ENCODE results near the gene EPG5. TPM values are rescaled to one million over a fixed set of nuclear protein-coding genes. Genes with fewer than 3 reads are reported as not detected.

EPG5 gene
- total RNA-seq, 1 experiment from 2014 or later, result 16.7 TPM

- H3K36me3 ChIP-seq (ENCODE audit: insufficient read depth, low read length, poor library complexity, severe bottlenecking), result peaks cover 8% of the 10 kb centered on the region
- H3K9me3 ChIP-seq (ENCODE audit: low read depth, low read length, poor library complexity, severe bottlenecking), result no peaks in the 10 kb centered on the region
- BruUV-seq (replicated peaks), result no TSS peak
- ChIA-PET POLR2A (ENCODE audit: low non-redundant PET) (no interaction called here), CTCF (no interaction called here)
- intact Hi-C loops (cut with micrococcal nuclease; ENCODE audit: unreplicated experiment), result loop anchor here (10.0 kb wide), 1 partner anchor 225 kb away; no protein-coding TSS in a partner anchor
- H3K4me3 ChIP-seq (ENCODE audit: low read depth, low read length, poor library complexity, severe bottlenecking), result no peak overlapping the region
- no peaks in the 10 kb centered on the region for H3K4me1 ChIP-seq (ENCODE audit: insufficient read depth, low read length, poor library complexity, severe bottlenecking)
- H3K27ac ChIP-seq (ENCODE audit: low read depth, low read length, poor library complexity, severe bottlenecking), result no peak overlapping the region
- TF ChIP-seq EZH2 (IDR thresholded peaks at IDR 0.05; ENCODE audit: borderline replicate concordance, low read depth, low read length, poor library complexity, severe bottlenecking), result no peak
- no peak for TF ChIP-seq CTCF (conservative IDR thresholded peaks at IDR 0.05; ENCODE audit: low read depth, low read length)
- no peaks in the 10 kb centered on the region for H3K27me3 ChIP-seq (replicated peaks; ENCODE audit: insufficient read depth, low read depth, low read length, poor library complexity)
- DNase-seq (ENCODE audit: low spot score), result no peak
Measured at GRCh38 chr18:45889419-45890064, 77.6 kb downstream of the EPG5 start.

GRCh38 chr18:45887585-45887984 lies 79.5 kb downstream of the EPG5 start:
- no peaks in the 10 kb centered on the region for H3K27me3 ChIP-seq (replicated peaks; ENCODE audit: insufficient read depth, low read depth, low read length, poor library complexity)
- TF ChIP-seq EZH2 (IDR thresholded peaks at IDR 0.05; ENCODE audit: borderline replicate concordance, low read depth, low read length, poor library complexity, severe bottlenecking) (no peak), CTCF (conservative IDR thresholded peaks at IDR 0.05; ENCODE audit: low read depth, low read length) (no peak)
- peaks cover 8% of the 10 kb centered on the region for H3K36me3 ChIP-seq (ENCODE audit: insufficient read depth, low read length, poor library complexity, severe bottlenecking)
- CTCF ChIA-PET, result no interaction called here
- POLR2A ChIA-PET (ENCODE audit: low non-redundant PET), result no interaction called here
- no peak overlapping the region for H3K4me3 ChIP-seq (ENCODE audit: low read depth, low read length, poor library complexity, severe bottlenecking)
- no peak for DNase-seq (ENCODE audit: low spot score)
- intact Hi-C loops (cut with micrococcal nuclease; ENCODE audit: unreplicated experiment), result loop anchor here (10.0 kb wide), 1 partner anchor 223 kb away; no protein-coding TSS in a partner anchor
- no peak overlapping the region for H3K27ac ChIP-seq (ENCODE audit: low read depth, low read length, poor library complexity, severe bottlenecking)
- H3K9me3 ChIP-seq (ENCODE audit: low read depth, low read length, poor library complexity, severe bottlenecking), result no peaks in the 10 kb centered on the region
- H3K4me1 ChIP-seq (ENCODE audit: insufficient read depth, low read length, poor library complexity, severe bottlenecking), result no peaks in the 10 kb centered on the region
- no TSS peak for BruUV-seq (replicated peaks)

GRCh38 chr18:45880876-45881558 lies 86.1 kb downstream of the EPG5 start:
- H3K27me3 ChIP-seq (replicated peaks; ENCODE audit: insufficient read depth, low read depth, low read length, poor library complexity), result no peaks in the 10 kb centered on the region
- no peak for DNase-seq (ENCODE audit: low spot score)

More at GRCh38 chr18:45880876-45881558, 86.1 kb downstream of the EPG5 start:
- Histone ChIP-seq H3K4me1 (ENCODE audit: insufficient read depth, low read length, poor library complexity, severe bottlenecking) (no peaks in the 10 kb centered on the region), H3K36me3 (ENCODE audit: insufficient read depth, low read length, poor library complexity, severe bottlenecking) (peaks cover 6% of the 10 kb centered on the region), H3K27ac (ENCODE audit: low read depth, low read length, poor library complexity, severe bottlenecking) (no peak overlapping the region), H3K9me3 (ENCODE audit: low read depth, low read length, poor library complexity, severe bottlenecking) (no peaks in the 10 kb centered on the region), H3K4me3 (ENCODE audit: low read depth, low read length, poor library complexity, severe bottlenecking) (no peak overlapping the region)
- no peak for TF ChIP-seq EZH2 (IDR thresholded peaks at IDR 0.05; ENCODE audit: borderline replicate concordance, low read depth, low read length, poor library complexity, severe bottlenecking)
- no peak for TF ChIP-seq CTCF (conservative IDR thresholded peaks at IDR 0.05; ENCODE audit: low read depth, low read length)
- ChIA-PET CTCF (interaction anchor here (0.7 kb wide), 1 partner anchor 219 kb away, joined by 3 read pairs; no protein-coding TSS in a partner anchor), POLR2A (ENCODE audit: low non-redundant PET) (no interaction called here)
- intact Hi-C loops (cut with micrococcal nuclease; ENCODE audit: unreplicated experiment), result loop anchor here (1.0 to 10.0 kb wide), 3 partner anchors 158 to 216 kb away; no protein-coding TSS in a partner anchor
- no TSS peak for BruUV-seq (replicated peaks)
